ENCODE data around the gene EBF3.

DNA sequence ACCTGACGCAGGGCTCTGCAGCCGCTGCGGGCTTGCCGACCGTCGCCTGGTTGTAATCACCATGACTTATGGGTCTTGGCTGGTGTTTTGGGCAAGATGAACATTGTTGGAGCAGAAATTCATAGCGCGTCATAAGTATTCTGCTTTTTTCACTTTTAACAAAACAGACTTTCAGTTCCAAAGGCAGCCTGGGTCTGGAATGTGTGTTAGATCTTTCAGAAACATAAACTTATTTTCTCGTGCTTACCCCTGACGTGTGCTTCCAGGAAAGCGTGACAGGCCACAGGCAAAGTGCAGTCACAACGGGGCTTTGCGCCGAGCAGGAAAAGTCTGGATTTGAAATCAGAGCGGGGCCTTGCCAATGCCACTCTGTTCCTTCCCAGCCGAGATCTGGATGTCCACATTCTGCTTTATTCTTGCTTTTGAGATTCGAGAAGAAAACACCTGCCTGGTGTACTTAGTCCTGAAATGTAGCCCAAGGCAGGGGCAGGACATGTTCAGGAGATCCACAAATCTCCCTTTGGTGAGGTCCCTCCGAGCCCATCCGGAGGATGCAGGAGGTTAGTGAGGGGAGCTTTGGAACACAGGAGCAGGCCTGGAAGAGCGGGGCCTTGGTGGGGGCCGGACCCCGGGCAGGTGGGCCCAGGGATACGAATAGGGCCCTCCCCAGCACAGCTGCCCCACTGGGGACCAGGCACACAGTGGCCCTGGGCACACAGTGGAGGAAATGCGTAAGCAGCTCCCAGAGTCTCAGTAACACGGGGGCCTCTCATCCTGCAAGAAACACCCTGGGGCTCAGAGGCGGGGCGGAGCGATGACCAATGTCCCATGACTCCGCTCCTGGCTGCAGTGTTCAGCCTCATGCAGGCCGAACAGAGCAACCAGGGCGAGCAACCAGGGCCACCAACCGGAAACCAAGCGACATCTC is 49.5 kb upstream of the EBF3 start:
- TF ChIP-seq, protein P1, sequence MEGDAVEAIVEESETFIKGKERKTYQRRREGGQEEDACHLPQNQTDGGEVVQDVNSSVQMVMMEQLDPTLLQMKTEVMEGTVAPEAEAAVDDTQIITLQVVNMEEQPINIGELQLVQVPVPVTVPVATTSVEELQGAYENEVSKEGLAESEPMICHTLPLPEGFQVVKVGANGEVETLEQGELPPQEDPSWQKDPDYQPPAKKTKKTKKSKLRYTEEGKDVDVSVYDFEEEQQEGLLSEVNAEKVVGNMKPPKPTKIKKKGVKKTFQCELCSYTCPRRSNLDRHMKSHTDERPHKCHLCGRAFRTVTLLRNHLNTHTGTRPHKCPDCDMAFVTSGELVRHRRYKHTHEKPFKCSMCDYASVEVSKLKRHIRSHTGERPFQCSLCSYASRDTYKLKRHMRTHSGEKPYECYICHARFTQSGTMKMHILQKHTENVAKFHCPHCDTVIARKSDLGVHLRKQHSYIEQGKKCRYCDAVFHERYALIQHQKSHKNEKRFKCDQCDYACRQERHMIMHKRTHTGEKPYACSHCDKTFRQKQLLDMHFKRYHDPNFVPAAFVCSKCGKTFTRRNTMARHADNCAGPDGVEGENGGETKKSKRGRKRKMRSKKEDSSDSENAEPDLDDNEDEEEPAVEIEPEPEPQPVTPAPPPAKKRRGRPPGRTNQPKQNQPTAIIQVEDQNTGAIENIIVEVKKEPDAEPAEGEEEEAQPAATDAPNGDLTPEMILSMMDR (IDR thresholded peaks at IDR 0.05; ENCODE audit: insufficient read depth, low read depth, low read length) = no peak
- TF ChIP-seq EZH2 (IDR thresholded peaks at IDR 0.05; ENCODE audit: insufficient read depth, low read length) = no peak

Measured in astrocyte (in vitro differentiated cells and primary cell).